Amniotic stem cell (primary cell): ENCODE measurements around the gene ROPN1B.
"Not testable (repeated sequence)": the region's sequence is repeated elsewhere in the genome, so short reads cannot be mapped to it uniquely, and the experiment has no call there.

Experiments
- DNase-seq: peaks from one replicate; lab custom pipeline; 2025; lab: John Stamatoyannopoulos, UW

The ROPN1B gene

DNA sequence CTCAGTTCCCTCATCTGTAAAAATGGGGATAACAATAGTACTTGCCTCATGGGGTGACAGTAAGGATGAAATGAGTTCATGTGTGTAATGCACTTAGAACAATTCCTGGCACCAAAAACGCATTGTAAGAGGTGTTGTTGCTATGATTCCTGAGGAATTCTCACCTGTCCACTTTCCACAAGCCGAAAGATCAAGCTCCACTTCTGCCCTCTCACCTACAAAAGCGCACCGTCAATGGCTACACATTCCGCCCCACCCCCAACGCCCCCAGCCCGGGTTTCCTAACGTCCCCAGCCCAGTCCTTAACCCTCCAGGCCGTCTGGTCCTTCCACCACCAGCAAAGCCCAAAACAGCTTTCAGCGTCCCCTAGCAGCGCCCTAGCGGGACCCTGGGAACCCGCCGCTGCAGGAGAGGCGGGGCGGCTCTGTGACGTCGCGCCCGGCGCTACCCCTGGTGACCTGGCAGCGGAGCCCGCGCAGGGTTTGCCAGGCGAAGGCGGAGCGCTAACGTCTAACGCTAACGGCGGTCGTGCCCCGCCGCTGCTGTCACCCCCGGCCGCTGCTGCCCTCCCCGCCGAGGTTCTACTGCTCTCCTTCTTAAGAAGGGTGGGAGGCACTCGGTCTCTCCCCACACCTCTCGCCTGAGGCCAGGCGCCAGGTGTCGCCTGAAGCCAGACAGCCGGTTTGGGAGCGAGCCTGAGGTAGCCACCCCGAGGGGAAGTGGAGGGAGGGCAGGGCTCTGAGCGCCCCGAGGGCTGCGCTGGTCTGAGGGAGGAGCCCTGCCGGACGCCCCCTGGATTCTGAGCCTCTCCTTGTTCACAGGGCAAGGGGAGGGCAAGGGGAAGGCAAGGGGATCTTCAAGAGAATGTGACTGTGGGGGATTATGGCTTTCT lies at the start of gene ROPN1B:
TSS of gene ROPN1B (plus strand) at position 478 of the 892 bp plus-strand sequence. CDS start 2,877 bp downstream, outside the sequence.
- not testable (repeated sequence) for DNase-seq

DNA sequence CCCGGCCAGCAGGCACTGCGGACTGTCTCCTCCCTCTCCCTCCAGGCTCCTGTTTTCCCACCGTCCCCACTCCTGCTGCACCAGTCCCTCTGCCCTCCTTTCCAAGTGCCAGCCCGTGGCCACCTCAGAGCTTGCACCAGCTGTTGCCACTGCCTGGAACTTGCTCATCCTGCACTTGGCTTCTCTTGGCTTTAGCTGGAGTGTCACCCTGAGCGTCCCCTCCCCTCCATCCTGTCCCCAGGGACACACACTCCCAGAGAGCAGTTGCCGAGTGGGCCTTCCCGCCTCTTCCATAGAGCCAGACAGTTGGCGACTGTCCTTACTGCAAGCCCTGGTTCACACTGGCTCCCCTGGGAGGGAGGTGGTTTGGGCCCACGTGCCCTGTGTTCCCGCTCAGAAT lies 48.8 kb upstream of the ROPN1B start:
- not testable (repeated sequence) for DNase-seq

DNA sequence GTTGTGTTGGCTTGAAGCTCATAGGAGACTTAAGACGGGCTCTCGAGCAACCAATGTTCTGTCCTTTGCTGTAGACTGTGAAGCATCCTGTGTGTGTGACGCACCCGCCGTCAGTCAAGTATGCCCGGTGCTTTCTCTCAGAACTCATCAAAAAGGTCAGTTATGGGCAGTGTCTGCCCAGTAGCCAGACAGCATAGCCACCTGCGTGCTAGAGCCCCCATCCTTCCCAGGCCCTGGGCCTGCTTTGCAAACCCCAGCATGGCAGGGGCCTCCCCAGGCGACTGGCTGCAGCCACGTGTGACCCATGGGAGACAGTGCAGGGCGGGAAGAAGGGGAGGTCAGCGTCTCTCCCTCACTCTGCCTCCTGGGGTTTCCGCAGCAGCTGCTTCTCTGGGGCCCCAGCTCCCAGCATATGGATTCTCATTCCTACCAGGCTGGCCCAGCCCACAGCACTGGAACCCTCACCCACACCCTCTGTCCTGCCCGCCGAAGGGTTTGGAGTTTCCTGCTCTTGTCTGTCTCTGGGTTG lies 48.2 kb upstream of the ROPN1B start:
- DNase-seq, result not testable (repeated sequence)

DNA sequence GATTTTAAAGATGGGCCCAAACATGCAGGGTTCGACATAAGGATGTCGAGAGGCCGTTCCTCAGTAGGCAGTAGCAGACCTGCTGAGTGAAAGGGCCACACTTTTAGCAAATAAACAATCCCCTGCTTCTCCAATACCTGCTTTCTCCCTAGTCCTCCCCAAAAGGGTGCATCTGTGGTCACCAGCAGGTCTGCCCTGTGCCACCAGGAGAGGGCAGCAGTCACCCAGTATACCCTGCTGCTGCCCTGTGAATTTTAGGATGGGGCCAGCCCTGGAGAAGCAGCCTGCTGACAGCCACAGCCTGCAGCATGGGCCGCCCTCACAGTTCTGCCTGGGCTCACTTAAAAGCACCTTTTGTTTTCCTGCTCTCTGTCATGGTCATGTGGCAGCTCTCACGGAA lies 47.3 kb upstream of the ROPN1B start:
- not testable (repeated sequence) for DNase-seq

DNA sequence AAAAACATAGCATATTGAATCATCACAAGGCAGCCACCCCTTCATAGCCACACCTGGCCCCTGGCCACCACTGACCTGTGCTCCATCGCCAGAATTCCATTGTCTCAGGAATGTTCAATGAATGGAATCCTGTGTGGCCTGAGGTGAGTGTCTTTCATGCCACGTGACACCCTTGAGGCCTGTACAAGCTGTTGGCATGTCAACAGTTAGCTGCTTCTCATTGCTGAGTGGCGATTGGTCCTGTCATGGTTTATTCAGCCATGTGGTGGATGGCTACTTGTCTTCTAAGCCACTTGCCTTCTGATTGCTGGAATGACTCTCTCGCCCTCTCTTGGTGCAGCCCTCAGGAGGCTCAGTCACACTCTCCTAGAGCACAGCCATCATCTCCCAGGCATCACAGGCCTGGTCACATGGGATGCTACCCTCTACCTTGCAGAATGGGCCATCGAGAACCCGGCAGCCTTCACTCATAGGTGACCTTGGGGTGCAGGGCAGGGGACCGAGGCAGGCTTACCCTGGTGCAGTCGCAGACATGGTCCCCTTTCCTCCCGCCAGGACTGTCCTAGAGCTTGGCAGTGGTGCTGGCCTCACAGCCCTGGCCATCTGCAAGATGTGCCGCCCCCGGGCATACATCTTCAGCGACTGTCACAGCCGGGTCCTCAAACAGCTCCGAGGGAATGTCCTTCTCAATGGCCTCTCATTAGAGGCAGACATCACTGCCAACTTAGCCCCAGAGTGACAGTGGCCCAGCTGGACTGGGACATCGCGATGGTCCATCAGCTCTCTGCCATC lies 45.5 kb upstream of the ROPN1B start:
- DNase-seq, result not testable (repeated sequence)

DNA sequence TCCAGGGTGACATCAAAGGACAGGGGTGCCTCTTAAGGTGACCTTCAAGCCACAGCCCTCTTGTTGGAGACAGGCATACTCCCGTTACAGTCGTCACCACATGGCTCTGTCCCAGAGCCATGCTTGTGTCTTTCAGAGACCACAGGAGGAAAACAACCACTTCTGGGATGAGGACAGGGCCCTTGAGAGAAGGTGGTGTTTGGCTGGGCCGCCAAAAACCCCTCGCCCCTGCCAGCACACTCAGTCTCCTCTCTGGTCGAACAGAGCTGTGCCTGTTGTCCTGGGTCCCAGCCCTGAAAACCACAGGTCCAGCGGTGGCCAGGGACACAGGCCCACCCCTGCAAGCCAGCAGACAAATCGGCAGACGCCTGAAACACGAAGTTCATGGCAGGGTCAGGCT lies 44.7 kb upstream of the ROPN1B start:
- not testable (repeated sequence) for DNase-seq

DNA sequence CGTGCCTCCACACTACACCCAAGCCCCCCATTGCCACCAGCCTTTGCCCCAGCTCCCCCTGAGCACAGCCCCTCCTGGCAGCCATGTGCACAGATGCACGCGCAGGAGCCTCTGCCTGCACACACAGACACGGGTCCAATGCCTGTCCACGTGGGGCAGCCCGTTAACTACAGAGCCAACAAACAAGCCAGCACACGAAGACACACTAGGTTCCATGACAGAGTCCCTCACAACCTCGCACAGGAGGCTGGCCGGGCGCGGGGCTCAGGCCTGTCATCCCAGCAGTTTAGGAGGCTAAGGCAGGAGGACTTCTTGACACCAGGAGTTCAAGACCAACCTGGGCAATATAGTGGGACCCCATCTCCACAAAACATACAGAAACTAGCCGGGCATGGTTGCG lies 43.3 kb upstream of the ROPN1B start:
- not testable (repeated sequence) for DNase-seq

DNA sequence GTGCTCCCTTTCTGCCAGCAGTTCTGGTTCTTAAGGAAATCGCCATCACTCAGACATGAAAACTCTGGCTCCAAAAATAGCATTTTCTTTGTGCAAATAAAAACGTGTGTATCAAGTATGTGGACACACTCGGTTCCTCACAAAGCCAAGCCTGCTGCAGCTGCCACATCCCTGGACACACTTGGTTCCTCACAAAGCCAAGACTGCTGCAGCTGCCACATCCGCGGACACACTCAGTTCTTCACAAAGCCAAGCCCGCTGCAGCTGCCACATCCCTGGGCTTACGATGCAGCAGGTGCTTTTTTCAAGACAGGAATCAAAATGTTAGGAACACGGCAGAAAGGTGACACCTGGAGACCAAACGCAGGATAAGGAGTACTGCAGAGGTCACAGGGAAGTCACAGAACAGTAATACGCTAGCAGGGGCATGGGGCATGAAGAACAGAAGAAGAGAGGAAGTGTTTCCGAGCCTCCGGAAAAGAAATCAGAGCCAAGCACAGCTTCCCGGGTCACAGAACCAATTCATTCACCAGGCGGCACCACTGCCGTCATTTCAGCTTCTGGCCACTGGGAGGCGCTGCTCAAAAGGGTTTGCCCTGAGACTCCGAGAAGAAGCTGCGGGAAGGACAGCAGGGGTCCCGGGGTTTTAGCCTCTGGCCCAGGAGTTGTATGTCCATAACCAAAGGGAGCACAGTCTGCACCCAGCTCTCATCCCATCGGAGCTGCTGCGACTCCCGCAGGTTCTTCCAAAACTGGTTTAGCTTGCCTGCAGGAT lies 40.0 kb upstream of the ROPN1B start:
- not testable (repeated sequence) for DNase-seq

DNA sequence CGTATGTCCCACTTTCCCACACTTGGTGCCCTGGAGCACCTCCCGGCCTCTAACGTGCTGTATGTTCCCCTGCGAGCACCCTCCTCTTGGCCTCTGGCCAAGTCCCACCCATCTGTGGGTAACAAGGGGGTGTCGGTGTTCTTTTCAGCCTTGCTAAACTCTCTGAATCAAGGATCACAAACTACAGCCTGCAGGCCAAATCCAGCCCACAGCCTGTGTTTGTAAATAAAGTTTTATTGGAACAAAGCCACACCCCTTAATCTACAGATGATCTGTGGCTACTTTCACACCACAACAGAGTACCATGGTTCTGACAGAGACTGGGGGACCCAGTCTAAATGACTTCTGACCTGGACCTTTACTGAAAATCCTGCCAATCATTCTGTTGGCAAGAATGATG lies 39.2 kb upstream of the ROPN1B start:
- DNase-seq, result not testable (repeated sequence)

DNA sequence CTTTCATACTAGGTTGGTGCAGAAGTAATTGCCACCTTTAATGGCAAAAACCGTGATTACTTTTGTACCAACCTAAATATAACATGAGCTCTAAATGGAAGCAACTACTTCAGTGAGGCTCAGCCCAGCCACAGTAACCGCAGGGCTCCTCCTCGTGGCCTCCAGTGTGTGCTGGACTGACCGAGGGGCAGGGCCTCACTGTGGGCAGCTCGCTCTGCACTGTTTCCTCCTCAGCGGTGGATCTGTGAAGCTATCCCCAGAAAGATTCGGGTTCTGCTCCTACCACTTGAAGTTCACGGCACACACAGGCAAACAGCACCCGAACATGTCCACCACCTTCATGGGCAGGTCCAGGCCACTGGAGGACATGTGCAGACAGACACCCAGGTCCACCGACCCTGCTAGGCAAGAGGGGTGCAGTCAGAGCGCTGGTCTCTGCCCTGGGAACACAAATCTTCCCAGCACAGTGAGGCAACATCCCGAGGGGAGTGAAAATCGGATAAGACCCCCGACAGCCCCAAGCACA lies 37.6 kb upstream of the ROPN1B start:
- not testable (repeated sequence) for DNase-seq

DNA sequence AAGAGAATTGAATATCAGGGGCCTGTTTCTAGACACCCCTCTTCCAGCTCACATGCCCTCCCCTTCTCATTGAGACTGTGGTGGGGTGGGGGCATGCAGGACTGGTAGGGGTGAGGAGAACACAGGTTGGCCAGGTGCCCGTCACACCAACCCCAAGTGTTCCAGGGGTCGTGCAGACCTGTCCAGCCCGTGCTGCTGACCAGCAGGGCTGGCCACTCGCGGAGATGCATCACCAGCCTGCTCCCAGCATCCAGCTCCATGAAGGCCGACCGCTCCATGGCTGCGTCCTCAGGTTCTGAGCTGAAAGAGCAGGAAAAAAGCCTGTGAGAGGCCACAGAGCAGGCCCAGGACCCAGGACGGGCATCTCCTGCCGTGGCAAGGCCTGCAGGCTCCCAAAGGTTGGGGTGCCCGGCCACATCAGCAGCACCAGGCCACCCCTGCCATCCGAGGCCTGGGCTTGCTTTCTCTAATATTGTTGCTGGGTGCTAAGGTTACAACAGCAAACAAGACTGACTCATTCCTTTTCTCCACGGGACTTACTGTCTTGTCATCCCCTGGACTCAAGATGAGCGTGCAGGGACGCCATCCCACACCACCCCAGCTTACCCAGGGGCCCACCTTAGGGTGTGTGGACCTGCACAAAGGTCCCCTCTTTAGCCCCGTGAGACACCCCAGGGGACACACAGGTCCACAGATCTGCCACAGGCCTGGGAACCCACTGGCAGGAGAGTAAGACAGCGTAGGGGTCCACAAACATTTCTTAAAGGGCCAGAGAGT lies 35.4 kb upstream of the ROPN1B start:
- not testable (repeated sequence) for DNase-seq

DNA sequence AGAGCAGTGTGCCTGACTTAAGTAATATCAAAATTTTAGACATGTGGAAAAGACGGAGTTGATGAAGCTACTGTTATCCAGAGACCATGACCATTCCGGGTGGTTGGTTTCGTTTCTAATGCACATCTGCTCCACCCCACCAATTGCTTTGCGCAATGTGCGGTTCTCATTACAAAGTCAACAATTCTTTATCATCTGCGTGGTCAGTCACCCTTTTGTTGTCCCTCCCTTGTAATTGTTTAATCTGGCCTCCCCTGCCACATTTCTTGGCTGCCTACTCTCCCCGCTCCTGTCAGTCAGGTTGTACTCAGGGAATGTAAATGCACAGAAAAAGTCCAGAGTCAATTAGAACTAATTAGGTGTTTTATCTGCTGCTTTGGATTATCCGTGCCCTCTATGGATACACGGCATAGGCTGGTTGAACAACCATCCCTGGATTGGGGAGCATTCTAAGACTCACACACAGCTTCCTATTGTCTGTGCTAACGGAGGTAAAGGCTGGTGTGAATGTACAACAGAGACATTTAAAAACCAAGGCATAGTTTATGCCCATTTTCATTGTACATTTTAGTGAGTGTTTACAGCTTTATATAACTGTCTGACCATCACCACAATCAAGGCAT lies 33.6 kb upstream of the ROPN1B start:
- DNase-seq, result not testable (repeated sequence)

DNA sequence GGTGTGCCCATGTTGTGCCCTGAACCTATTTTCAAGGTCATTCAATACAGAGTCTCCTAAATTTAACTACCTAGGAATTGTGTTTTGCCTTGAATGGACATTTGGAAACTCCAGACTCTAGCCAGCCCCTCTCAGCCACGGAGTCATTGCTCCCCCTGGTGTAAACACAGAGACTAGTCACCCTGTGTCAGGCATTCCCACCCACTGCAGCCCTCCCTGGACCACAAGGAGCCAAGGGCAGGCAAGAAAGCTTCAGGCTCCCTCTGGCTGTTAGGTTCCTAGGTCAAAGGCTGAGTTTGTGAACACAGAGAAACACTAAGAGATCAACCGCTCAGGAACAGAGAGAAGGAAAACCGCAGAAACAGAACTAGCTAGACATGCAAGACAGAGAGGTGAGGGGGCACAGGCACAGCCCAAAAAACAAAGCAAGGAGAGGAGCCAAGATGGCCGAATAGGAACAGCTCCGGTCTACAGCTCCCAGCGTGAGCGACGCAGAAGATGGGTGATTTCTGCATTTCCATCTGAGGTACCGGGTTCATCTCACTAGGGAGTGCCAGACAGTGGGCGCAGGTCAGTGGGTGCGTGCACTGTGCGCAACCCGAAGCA lies 32.7 kb upstream of the ROPN1B start:
- not testable (repeated sequence) for DNase-seq

DNA sequence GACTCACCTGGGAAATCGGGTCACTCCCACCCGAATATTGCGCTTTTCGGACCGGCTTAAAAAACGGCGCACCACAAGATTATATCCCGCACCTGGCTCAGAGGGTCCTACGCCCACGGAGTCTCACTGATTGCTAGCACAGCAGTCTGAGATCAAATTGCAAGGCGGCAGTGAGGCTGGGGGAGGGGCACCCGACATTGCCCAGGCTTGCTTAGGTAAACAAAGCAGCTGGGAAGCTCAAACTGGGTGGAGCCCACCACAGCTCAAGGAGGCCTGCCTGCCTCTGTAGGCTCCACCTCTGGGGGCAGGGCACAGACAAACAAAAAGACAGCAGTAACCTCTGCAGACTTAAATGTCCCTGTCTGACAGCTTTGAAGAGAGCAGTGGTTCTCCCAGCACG lies 32.1 kb upstream of the ROPN1B start:
- not testable (repeated sequence) for DNase-seq

DNA sequence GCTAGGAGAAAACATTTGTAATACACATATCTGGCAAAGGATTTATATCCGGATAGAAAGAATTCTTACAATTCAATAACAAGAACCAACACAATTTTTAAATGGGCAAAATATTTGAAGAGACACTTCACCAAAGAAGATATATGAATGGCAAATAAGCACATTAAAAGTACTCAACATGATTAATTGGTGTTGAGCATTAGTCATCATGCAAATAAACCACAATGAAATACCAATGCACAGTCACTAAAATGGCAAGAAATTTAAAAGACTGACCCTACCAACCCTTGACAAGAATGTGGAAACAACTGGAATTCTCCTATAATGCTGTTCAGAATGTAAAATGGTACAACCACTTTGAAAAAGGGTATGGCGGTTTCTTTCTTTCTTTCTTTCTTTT lies 21.2 kb upstream of the ROPN1B start:
- DNase-seq, result not testable (repeated sequence)

DNA sequence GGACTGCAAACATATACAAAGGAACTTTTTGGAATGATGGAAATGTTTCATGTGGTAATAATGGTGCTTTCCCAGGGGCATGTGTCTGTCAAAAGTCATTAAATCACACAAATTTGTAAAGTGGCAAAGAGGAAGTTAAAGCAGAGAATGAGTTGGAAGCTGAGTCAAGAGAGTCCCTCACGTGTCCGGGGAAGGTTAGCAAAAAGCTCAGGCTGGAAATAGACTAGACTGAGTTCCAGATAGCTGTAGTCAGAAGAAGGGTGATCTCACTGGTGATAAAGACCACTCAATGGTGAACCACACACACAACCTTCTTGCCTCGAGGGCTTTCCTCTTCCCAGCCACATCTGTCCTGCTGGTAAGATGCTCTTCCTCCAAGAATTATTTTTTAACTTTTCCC lies 20.1 kb upstream of the ROPN1B start:
- DNase-seq, result not testable (repeated sequence)

DNA sequence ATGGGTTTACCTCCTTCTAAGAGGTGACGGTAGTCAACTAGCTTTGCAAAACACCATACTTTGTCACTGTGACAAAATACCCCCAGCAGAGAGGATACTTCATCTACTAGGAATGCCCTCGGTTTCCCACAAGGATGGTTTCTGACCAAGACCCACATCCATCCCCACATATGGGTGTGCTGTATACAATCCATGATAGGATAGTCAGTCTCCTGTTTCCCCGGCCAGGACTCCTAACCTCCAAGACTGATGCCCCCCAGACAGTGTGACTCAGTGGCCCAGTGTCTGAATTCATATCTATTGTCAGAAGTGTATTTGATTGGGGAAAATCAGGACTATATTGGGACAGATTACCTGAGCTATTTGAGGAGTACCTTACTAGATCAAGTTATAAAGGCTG lies 17.8 kb upstream of the ROPN1B start:
- DNase-seq, result not testable (repeated sequence)

DNA sequence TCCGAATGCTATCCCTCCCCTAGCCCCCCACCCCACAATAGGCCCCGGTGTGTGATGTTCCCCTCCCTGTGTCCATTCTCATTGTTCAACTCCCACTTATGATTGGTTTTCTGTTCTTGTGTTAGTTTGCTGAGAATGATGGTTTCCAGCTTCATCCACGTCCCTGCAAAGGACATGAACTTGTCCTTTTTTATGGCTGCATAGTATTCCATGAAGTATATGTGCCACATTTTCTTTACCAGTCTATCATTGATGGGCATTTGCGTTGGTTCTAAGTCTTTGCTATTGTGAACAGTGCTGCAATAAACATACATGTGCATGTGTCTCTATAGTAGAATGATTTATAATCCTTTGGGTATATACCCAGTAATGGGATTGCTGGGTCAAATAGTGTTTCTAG lies 12.0 kb upstream of the ROPN1B start:
- DNase-seq, result not testable (repeated sequence)

DNA sequence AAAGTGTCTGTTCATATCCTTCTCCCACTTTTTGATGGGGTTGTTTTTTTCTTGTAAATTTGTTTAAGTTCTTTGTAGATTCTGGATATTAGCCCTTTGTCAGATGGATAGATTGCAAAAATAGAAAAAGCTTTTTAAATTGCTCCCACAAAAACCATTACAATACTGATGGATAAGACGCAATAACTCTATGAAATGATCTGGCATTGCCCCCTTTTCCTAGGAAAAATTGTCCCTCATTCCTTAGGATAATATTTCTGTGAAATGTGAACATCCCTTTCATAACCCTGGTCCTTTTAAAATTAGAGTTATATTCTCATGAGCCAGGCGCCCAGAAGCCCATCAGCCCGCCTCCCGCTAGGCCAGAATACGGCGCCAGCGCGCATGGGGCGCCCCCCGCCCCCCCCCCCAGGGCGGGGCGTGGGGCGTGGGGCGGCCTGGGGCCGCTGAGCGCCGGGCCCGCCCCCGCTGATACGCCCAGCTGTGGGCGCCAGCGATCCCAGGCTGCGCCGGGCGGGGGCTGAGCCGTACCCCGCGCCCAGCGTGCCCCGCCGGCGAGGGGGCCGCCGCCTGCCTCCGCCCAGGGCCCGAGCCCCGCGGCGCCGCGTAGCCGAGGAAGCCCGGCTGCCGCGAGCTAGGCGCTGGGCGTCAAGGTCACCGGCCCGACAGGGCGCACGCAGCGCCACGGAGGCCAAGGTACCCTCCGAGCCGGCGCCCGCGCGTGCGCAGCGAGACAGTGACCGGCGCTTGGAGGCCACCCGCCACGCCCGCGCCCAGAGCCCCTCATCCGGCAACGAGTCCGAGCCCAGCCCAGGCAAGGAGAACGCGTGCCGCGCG lies 11.1 kb upstream of the ROPN1B start:
- no peak for DNase-seq
